Sigmoid colon (tissue), 4 donors: ENCODE results near the gene B3GAT1.

Experiments used
- EP300 ChIP-seq, 4 donors: sonication (generic); formaldehyde crosslinking; IDR thresholded peaks; one replicate each; pipeline ENCODE4 v1.6.1; 2017; ENCODE audit warnings: antibody characterized with exemption in 4 of 4
- POLR2A ChIP-seq, 2 donors: fragments of 450-650 bp; IDR thresholded peaks; one replicate each; pipeline ENCODE4 v1.6.1; 2016; ENCODE audit warnings: antibody characterized with exemption in 2 of 2, mild to moderate bottlenecking in 2 of 2, moderate library complexity in 2 of 2
- POLR2AphosphoS5 ChIP-seq, 4 donors: sonication (generic); formaldehyde crosslinking; IDR thresholded peaks; one replicate each; pipeline ENCODE4 v1.6.1; 2017; ENCODE audit warnings: antibody characterized with exemption in 4 of 4
- TF ChIP-seq, protein P1 (sequence below), 4 experiments: fragments of 450-650 bp in 3 of 4; fragments of 200-600 bp in 1 of 4; IDR thresholded peaks; one replicate each; pipeline ENCODE4 v1.5.1; 2016 to 2019; ENCODE audit warnings: antibody characterized with exemption in 4 of 4, mild to moderate bottlenecking in 3 of 4, moderate library complexity in 2 of 4

DNA sequence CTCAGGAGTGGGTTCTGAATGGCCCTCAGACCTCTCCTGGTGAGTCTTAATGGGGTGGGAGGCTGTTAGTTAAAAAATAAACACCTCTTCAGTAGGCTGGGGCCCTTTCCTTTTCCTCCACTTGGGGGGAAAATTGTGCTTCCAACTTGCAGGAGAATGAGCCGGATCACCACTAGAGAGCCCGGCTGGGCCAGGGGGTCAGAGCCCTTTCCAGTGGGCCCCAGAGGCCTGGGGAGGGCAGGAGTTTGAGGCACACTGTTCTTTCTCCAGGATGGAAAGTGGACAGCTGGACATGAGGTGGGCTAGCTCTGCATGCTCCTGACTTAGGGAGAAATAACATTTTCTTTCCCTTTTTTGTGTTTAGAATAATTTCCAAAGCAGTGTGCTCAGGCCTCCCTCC is 32.8 kb downstream of the B3GAT1 start:
- no peak for TF ChIP-seq POLR2AphosphoS5 (IDR thresholded peaks at IDR 0.05)
- TF ChIP-seq, protein P1, sequence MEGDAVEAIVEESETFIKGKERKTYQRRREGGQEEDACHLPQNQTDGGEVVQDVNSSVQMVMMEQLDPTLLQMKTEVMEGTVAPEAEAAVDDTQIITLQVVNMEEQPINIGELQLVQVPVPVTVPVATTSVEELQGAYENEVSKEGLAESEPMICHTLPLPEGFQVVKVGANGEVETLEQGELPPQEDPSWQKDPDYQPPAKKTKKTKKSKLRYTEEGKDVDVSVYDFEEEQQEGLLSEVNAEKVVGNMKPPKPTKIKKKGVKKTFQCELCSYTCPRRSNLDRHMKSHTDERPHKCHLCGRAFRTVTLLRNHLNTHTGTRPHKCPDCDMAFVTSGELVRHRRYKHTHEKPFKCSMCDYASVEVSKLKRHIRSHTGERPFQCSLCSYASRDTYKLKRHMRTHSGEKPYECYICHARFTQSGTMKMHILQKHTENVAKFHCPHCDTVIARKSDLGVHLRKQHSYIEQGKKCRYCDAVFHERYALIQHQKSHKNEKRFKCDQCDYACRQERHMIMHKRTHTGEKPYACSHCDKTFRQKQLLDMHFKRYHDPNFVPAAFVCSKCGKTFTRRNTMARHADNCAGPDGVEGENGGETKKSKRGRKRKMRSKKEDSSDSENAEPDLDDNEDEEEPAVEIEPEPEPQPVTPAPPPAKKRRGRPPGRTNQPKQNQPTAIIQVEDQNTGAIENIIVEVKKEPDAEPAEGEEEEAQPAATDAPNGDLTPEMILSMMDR (IDR thresholded peaks at IDR 0.05), result no peak
- TF ChIP-seq POLR2A (IDR thresholded peaks at IDR 0.05), result no peak
- TF ChIP-seq EP300 (IDR thresholded peaks at IDR 0.05), result no peak
